IgD-negative memory B cell (primary cell): ENCODE data around the gene ZNF217. TPM values are rescaled to one million over a fixed set of nuclear protein-coding genes. Genes with fewer than 3 reads are reported as not detected.
"Not testable (repeated sequence)": the region's sequence is repeated elsewhere in the genome, so short reads cannot be mapped to it uniquely, and the experiment has no call there.

ENCODE experiments used
- H3K27ac Mint-ChIP-seq, 3 donors: one replicate each; pipeline ENCODE4 v1.8.0; 2020 to 2022; ENCODE audit warnings: mild to moderate bottlenecking in 3 of 3, mixed read lengths in 3 of 3, moderate library complexity in 1 of 3
- H3K27me3 Mint-ChIP-seq: one replicate; pipeline ENCODE4 v1.8.0; 2021; ENCODE audit warnings: mixed read lengths
- H3K36me3 Mint-ChIP-seq: one replicate; pipeline ENCODE4 v1.8.0; 2020; ENCODE audit warnings: mild to moderate bottlenecking, mixed read lengths
- H3K4me1 Mint-ChIP-seq, 3 donors: one replicate each; pipeline ENCODE4 v1.8.0; 2020 to 2022; ENCODE audit warnings: mixed read lengths in 3 of 3, mild to moderate bottlenecking in 1 of 3
- H3K4me3 Mint-ChIP-seq, 4 donors: one replicate each; pipeline ENCODE4 v1.8.0; 2020 to 2022; ENCODE audit warnings: mild to moderate bottlenecking in 4 of 4, mixed read lengths in 4 of 4, moderate library complexity in 3 of 4
- H3K9me3 Mint-ChIP-seq, 3 donors: one replicate each; pipeline ENCODE4 v1.8.0; 2020 to 2021; ENCODE audit warnings: mixed read lengths in 3 of 3, mild to moderate bottlenecking in 1 of 3
- polyA plus RNA-seq: library from polyadenylated mRNA; unstranded; fragments of 300-500 nt; fragmentation: Illumina TruSeq; gene quantifications from one replicate; pipeline ENCODE4 v1.2.3, GENCODE V29; 2021

Gene ZNF217
- polyA plus RNA-seq, 1 donor from 2014 or later, result 29.9 TPM

DNA sequence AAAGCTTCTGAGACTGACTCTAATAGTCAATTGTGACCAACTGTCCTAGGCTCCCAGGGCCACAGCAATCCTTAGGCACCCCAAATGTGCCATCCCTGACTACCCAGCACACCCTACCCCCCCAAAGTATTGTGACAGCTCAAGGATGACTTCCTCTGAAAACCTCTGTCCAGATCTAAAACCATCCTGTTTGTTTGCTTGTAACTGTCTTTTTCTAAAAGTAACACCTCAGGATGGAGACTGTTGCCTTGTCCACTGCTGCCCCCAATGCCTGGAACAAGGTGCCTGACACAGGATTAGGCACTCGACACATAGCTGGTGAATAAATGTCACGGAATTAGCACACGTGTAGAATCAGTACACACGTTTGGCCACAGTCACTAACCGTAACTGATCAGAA is 7.7 kb downstream of the ZNF217 start:
- not testable (repeated sequence) for H3K27me3 Mint-ChIP-seq, H3K36me3 Mint-ChIP-seq, H3K9me3 Mint-ChIP-seq
- peak overlapping the region; percentile 87 to 96 (median 95) for H3K27ac Mint-ChIP-seq
- peak overlapping the region; percentile 78 to 89 (median 78) for H3K4me3 Mint-ChIP-seq
- peaks cover 55 to 60% (median 58%) of the 10 kb centered on the region in 3 donors for H3K4me1 Mint-ChIP-seq

DNA sequence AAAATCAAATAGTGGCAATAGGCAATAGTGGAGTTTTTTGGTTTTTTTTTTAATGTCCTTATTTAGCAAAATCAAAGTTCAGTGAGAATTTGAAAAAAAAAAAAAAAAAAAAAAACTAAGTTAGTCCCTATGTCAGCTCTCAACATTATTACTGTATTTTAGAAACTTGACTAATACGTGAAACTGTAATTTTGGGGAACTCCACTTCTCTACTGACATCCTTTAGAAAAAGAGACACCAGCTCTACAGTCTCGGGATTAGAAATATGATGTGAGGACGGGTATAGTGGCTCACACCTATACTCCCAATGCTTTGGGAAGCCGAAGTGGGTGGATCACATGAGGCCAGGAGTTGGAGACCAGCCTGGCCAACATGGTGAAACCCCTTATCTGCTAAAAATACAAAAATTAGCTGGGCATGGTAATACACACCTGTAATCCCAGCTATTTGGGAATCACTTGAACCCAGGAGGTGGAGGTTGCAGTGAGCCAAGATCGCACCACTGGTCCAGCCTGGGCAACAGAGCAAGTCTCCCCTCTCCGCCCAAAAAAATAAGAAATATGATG is 8.6 kb downstream of the ZNF217 start:
- H3K4me1 Mint-ChIP-seq, result peaks cover 62 to 63% (median 62%) of the 10 kb centered on the region in 3 donors
- peak overlapping the region; percentile 54 to 89 (median 78) for H3K4me3 Mint-ChIP-seq
- H3K9me3 Mint-ChIP-seq, H3K36me3 Mint-ChIP-seq, H3K27me3 Mint-ChIP-seq: not testable (repeated sequence)
- H3K27ac Mint-ChIP-seq, result peak overlapping the region; percentile 87 to 96 (median 95)

DNA sequence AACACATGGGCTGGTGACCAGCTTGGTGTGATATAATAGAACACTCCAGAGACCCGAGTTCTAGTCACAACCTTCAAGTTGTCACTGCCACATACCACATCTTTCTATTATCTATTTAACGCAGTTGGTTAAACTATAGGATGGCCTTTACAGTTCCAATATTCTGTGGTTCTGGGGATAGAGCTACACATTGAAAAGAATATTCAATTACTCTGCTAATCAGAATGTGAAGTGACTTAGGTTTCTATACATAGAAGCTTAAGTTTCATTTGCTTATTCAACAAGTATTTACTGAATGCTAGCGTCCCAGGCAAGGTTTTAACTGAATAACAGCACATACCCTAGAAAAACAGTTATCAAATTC is 9.1 kb downstream of the ZNF217 start:
- H3K27ac Mint-ChIP-seq, result peak overlapping the region; percentile 87 to 96 (median 95)
- H3K27me3 Mint-ChIP-seq, H3K36me3 Mint-ChIP-seq, H3K9me3 Mint-ChIP-seq: not testable (repeated sequence)
- H3K4me3 Mint-ChIP-seq, result peak overlapping the region; percentile 16 to 89 (median 70)
- peaks cover 62 to 65% (median 65%) of the 10 kb centered on the region in 3 donors for H3K4me1 Mint-ChIP-seq

DNA sequence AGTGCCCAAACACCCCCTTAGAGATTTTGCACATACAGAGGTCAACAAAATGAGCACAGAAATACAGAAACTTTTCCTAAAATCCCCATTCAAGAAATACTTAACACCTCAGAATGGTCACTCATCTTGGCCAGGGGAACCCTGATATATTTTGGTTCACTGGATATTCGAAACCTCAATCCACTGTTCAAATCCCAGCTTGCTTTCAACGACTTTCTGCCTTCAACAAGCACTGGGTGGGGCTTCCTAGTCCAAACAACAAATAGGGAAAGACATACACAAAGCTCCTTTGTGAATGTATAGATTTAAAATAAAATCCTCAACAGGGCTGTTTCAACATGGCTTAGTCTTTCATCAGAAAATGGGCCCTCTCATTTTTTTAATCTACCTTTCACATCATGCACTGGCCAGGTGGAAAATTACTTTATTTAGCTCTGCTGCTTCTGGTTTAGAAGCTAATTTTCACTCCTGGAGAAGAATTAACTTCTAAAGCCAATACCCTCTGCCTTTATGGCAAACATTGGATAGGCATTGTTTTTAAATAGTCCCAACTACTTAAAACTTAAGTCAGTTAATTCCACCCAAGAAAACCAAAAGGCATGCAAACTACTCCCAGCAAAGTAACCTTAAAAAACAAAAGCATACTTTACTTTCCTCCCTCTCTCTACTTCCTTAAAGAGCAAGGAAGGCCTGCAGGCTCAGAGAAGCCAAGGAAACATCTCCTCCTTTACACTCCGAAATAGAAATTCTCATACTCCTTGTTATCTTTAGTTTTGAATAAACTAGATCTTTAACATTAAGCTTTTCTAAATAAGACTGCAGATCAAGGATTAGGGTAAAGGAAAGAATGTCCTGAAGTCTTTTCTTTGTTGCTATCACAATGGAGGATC is 9.7 kb downstream of the ZNF217 start:
- Mint-ChIP-seq H3K4me3 (peak overlapping the region; percentile 51 to 89 (median 72)), H3K4me1 (peaks cover 63 to 68% (median 68%) of the 10 kb centered on the region in 3 donors), H3K27ac (peak overlapping the region; percentile 87 to 96 (median 95))
- H3K36me3 Mint-ChIP-seq, H3K9me3 Mint-ChIP-seq, H3K27me3 Mint-ChIP-seq: not testable (repeated sequence)

DNA sequence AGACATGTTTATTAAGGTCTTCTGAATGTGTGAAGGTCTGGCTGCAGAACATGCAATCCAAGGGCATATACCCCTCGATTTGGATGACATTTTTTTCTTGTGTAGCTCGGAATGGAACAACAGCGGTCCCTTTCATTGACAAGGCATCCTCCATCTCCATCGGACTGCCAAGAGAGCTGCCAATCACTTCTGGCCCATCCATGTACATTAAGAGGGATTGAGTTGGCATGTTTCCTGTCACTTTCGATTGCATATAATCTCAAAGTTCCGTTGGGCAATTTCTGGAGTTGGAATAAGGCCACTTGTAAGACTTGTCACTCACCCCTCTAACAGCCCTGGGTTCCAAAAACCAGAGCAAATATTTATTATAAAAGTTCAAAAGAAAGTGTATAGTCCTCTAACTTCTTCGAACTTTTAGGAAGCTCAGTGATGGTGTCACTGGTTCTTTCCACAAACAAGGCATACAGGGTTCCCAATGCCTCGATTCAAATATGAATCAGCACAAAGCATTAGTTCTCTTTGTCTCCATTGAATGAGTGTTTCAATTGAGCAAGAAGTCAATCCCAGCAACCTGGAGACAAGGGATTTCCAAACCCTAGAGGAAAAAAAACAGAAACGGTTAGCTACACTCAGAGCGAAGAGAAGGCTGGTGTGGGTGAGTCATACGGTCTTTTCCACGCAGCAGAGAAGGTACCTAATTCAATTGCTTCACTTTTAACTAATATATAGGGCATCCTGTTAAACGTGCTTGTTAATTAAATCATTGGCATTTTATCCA is 10.9 kb downstream of the ZNF217 start:
- H3K4me3 Mint-ChIP-seq, result peak overlapping the region; percentile 88 to 91 (median 89)
- H3K27ac Mint-ChIP-seq, result peak overlapping the region; percentile 87 to 96 (median 95)
- no peaks in the 10 kb centered on the region for H3K9me3 Mint-ChIP-seq
- H3K27me3 Mint-ChIP-seq, result no peaks in the 10 kb centered on the region
- H3K4me1 Mint-ChIP-seq, result peaks cover 64 to 70% (median 68%) of the 10 kb centered on the region in 3 donors
- peaks cover 5% of the 10 kb centered on the region for H3K36me3 Mint-ChIP-seq

DNA sequence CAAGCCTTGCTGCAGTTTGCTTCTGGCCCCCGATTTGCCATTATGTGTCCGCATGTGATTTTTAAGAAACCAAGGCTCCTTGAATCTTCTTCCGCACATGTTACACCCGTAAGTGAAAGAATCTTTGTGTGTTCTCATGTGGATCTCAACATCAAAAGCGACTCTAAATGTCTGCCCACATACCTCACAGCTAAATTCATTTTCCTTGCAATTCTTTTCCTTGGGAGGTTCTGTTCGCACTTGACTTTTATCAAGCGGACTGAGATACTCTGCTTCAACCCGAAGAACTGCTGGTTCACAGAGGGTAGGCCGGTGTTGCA is 11.4 kb downstream of the ZNF217 start:
- Mint-ChIP-seq H3K4me1 (peaks cover 68 to 70% (median 70%) of the 10 kb centered on the region in 3 donors), H3K36me3 (peaks cover 5% of the 10 kb centered on the region), H3K27me3 (no peaks in the 10 kb centered on the region), H3K4me3 (peak overlapping the region; percentile 88 to 91 (median 89)), H3K9me3 (no peaks in the 10 kb centered on the region), H3K27ac (peak overlapping the region; percentile 87 to 96 (median 95))

DNA sequence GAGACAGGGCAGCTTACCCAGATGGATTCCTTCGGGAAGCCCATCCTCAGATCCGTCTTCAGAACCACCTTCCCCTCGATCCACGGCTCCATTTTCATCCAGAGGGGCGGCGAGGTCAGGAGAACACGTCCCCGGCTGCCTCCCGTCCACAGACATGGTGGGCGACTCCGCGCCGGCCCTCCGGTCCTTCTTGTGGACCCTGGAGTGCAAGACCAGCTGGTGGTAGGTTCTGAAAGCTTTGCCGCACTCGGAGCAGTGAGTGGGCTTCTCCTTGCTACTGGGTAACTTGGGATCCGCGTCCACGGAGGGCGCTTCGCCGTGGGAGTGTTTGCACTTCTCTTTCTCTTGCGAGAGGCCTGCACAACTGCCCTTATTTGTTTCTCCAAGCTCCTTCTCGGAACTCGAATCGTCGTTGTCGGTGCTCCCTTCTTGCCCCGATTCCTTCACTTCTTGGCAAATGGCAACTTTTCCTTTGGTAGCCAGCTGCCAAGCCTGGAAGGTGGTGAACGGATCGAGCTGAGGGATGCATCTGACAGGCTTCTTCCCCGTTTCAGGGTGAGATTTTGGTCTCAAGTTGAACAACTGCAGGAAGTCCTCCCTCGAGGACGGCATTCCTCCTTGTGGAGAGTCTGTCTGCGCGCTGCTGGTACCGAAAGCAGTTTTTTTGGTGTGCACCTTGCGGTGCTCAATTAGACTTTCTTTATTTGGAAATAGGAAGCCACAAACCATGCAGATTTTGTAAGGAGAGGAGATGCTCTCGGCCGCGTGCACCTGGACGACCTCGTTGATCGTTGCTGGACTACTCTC is 12.0 kb downstream of the ZNF217 start:
- H3K27me3 Mint-ChIP-seq, result no peaks in the 10 kb centered on the region
- H3K36me3 Mint-ChIP-seq, result peaks cover 5% of the 10 kb centered on the region
- no peaks in the 10 kb centered on the region for H3K9me3 Mint-ChIP-seq
- peak overlapping the region; percentile 87 to 96 (median 95) for H3K27ac Mint-ChIP-seq
- H3K4me3 Mint-ChIP-seq, result peak overlapping the region; percentile 88 to 91 (median 89)
- H3K4me1 Mint-ChIP-seq, result peaks cover 64 to 72% (median 71%) of the 10 kb centered on the region in 3 donors

DNA sequence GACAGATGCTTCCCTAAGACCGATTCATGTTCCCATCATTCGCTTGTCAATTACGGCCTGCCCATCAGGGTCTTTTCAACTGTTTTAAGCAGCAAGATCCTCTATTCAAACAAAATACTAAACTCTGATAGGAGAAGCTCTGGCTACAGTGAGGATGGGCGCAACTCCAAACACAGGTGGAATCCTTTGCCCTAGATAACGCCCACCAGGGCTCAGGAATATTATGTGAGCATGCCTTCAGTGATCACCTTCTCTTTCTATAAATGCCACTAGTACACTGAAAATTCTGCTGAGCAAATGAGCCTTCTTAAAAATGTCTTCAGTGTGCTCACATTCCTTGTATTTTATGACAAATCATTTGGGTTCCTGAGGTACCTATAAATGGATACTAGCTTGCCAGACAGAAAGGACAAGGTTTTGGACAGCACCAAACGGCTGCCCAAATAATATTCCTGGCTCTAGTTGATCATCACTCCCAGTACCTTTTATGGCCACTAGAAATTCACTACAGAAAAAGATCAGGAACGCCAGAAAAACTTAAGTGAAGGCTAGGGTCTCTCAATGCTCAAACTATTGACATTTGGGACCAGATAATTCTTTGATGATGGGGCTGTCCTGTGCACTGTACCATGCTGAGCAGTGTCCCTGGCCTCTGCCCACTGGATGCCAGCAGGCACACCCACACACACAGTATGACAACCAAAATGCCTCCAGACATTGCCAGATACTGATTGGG is 13.1 kb downstream of the ZNF217 start:
- H3K36me3 Mint-ChIP-seq, result peaks cover 7% of the 10 kb centered on the region
- H3K9me3 Mint-ChIP-seq, result no peaks in the 10 kb centered on the region
- no peaks in the 10 kb centered on the region for H3K27me3 Mint-ChIP-seq
- H3K27ac Mint-ChIP-seq, result peak overlapping the region; percentile 87 to 96 (median 89)
- peaks cover 54 to 63% (median 61%) of the 10 kb centered on the region in 3 donors for H3K4me1 Mint-ChIP-seq
- peak overlapping the region; percentile 88 to 91 (median 90) for H3K4me3 Mint-ChIP-seq

DNA sequence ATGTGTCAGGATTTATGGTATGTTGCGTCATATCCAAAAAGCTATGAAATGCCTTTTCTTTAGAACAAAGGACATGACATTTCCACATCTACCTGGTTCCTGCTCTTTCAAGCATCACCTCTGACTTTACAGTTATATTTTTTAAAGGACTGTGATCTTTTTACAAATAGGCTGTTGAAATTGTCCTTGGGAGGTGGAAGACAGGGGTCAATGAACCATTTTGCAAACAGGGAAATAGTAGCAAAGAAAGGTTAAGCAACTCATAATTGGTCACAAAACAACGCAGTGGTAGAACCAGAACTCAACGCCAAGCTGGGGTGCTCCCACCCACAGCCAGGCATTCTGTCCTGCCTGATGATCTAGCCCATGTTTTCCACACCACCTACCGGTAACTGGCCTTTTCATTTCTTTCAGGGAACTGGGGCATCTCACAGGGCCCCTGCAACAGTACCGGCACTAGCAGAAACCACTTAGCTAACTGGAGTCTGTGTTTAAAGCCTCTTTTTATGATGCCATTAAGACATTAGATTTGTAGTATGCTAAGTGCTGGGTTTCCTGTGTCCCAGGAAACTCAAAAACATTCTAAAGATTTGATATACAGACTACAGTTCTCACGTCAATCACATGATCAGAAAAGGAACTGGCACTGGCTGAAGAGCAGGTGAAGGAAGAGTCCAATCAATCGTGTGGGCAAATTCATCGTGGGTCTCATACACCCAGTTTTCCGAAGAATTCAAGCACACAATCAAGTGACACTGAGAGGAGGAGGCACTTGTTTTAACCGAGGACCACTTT is 13.9 kb downstream of the ZNF217 start:
- Mint-ChIP-seq H3K36me3 (peaks cover 7% of the 10 kb centered on the region), H3K27ac (peak overlapping the region; percentile 87 to 96 (median 89)), H3K27me3 (no peaks in the 10 kb centered on the region), H3K9me3 (no peaks in the 10 kb centered on the region), H3K4me3 (peak overlapping the region; percentile 88 to 91 (median 90)), H3K4me1 (peaks cover 48 to 64% (median 54%) of the 10 kb centered on the region in 3 donors)

DNA sequence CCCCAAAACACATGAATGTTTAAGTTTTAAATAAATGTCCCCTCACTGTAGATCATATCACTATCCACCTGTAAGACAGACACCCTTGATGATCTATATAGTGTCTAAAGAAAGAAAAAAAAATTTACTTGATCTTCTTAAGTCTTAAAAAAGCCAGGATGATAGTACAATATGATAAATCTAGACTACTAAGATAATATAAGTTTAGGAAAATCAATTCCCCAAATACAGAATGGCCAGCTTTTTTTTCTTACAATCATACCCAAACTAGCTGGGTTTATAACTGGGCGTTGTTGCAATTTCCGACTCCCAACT is 14.4 kb downstream of the ZNF217 start:
- H3K4me3 Mint-ChIP-seq, result peak overlapping the region; percentile 88 to 91 (median 90)
- no peaks in the 10 kb centered on the region for H3K27me3 Mint-ChIP-seq
- H3K9me3 Mint-ChIP-seq, result no peaks in the 10 kb centered on the region
- peaks cover 7% of the 10 kb centered on the region for H3K36me3 Mint-ChIP-seq
- peaks cover 48 to 64% (median 48%) of the 10 kb centered on the region in 3 donors for H3K4me1 Mint-ChIP-seq
- peak overlapping the region; percentile 87 to 96 (median 89) for H3K27ac Mint-ChIP-seq

DNA sequence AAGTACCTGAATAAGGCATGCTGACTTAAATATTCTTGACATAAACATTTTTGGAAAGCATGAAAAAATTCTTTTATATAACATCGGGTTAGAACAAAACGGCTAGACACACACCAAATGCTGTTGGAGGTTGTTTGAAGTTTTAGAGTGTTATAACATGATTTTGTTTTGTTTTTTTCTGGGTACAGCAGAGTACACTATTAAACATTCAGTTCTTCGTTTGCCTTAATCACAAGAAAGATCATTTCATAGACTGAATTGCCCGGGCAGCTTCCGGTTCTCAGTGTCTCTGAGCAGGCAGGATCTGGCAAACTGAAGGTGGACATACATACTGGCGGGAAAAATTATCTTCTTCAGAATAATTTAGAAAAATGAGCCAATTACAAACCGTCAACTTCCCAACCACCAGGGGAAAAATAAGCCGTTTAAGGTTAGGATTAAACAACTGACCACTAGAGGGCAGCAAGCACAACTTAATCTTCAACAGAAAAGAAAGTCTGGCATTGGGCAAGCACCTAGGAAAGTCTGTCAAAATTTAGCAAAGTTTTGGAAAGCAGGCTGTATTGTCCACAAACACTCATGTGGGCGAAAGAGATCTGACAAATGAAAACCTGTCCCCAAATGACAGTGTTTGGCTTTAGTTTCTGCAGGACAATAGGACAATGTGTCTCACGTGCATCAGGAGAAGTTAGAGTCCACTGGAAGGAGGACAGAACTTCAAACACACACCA is 15.0 kb downstream of the ZNF217 start:
- Mint-ChIP-seq H3K27me3 (no peaks in the 10 kb centered on the region), H3K4me1 (peaks cover 46 to 58% (median 48%) of the 10 kb centered on the region in 3 donors), H3K9me3 (no peaks in the 10 kb centered on the region), H3K4me3 (peak overlapping the region; percentile 88 to 91 (median 90)), H3K36me3 (peaks cover 7% of the 10 kb centered on the region), H3K27ac (peak overlapping the region; percentile 87 to 96 (median 89))

DNA sequence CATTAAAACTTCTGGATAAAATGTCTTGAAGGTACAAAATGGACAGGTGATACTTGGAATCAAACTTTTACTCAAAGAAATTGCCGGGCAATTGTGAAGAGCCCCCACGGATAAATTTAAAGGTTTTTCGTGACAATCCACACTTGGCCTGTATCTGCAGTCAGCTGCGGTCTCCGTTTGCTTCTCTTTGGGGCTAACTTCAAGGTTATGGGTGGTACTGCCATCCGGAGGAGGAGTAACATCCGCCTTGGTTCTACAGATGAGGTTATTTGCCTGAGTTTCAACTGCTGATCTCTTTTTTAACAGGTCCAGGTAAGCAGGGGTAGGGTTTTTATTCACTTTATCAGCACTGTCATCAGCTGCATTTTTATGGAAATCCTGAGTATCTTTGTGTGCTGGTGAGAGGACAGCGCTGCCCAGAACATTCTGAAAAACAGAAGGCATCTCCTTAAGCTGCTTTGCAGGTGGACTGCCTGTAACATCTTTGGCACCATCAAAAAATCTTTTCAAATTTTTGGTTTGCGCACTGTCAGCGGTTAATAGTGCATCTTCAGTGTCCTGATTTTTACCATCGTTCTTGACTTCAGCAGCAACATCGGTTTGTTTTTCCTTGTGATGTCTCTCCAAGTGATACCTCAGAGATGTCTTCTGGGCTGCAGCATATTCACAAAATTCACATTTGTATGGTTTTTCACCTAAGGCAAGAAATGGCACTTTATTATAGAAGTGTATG is 16.9 kb downstream of the ZNF217 start:
- no peaks in the 10 kb centered on the region for H3K27me3 Mint-ChIP-seq
- H3K27ac Mint-ChIP-seq, result peak overlapping the region; percentile 54 to 84 (median 76)
- H3K4me1 Mint-ChIP-seq, result peaks cover 32 to 56% (median 39%) of the 10 kb centered on the region in 3 donors
- no peaks in the 10 kb centered on the region for H3K9me3 Mint-ChIP-seq
- H3K4me3 Mint-ChIP-seq, result no peak overlapping the region
- H3K36me3 Mint-ChIP-seq, result peaks cover 2% of the 10 kb centered on the region
